SK-N-SH treated with all-trans-retinoic acid at 6 μM for 48 hours (cell line): ENCODE measurements around the gene MTARC2.

Experiments used
- ATAC-seq: fragments of 200-7000 bp; cut with Tn5 transposase; 3 replicates; pipeline ENCODE4 v1.9.1; 2020; ENCODE audit warnings: mild to moderate bottlenecking, moderate library complexity
- ARNTL ChIP-seq: fragments of 450-650 bp; formaldehyde crosslinking; IDR thresholded peaks from 2 replicates; pipeline ENCODE4 v1.5.0; 2020; ENCODE audit warnings: low read depth, mild to moderate bottlenecking, moderate library complexity, borderline replicate concordance
- BACH2 ChIP-seq: fragments of 250-450 bp; sonication (Bioruptor Pico); IDR thresholded peaks from 2 replicates; pipeline ENCODE4 v1.9.0; 2021; ENCODE audit warnings: mild to moderate bottlenecking, borderline replicate concordance
- CSDC2 ChIP-seq: fragments of 250-450 bp; sonication (Bioruptor Pico); IDR thresholded peaks from 2 replicates; pipeline ENCODE4 v1.5.0; 2020; ENCODE audit warnings: mild to moderate bottlenecking, moderate library complexity
- GLIS3 ChIP-seq: fragments of 250-450 bp; sonication (Bioruptor Pico); IDR thresholded peaks from 2 replicates; pipeline ENCODE4 v1.5.0; 2020; ENCODE audit warnings: mild to moderate bottlenecking, moderate library complexity
- ISL1 ChIP-seq: fragments of 250-450 bp; sonication (Bioruptor Pico); IDR thresholded peaks from 2 replicates; pipeline ENCODE4 v2.1.2; 2022; ENCODE audit warnings: mild to moderate bottlenecking, moderate library complexity
- OSR1 ChIP-seq: fragments of 250-450 bp; sonication (Bioruptor Pico); IDR thresholded peaks from 2 replicates; pipeline ENCODE4 v1.8.0; 2022; ENCODE audit warnings: moderate library complexity, mild to moderate bottlenecking, inconsistent platforms
- SNAI2 ChIP-seq: fragments of 250-450 bp; sonication (Bioruptor Pico); IDR thresholded peaks from 2 replicates; pipeline ENCODE4 v1.5.0; 2020; ENCODE audit warnings: mild to moderate bottlenecking, moderate library complexity
- TCF4 ChIP-seq: fragments of 250-450 bp; sonication (Bioruptor Pico); IDR thresholded peaks from 2 replicates; pipeline ENCODE4 v1.8.0; 2021; ENCODE audit warnings: mild to moderate bottlenecking, moderate library complexity, borderline replicate concordance
- TOX ChIP-seq: fragments of 250-450 bp; sonication (Bioruptor Pico); IDR thresholded peaks from 2 replicates; pipeline ENCODE4 v1.8.0; 2021; ENCODE audit warnings: mild to moderate bottlenecking, moderate library complexity, borderline replicate concordance
- ZC3H10 ChIP-seq: fragments of 250-450 bp; sonication (Bioruptor Pico); IDR thresholded peaks from 2 replicates; pipeline ENCODE4 v1.5.1; 2021; ENCODE audit warnings: mild to moderate bottlenecking, moderate library complexity
- ZFP3 ChIP-seq: fragments of 250-450 bp; sonication (Bioruptor Pico); IDR thresholded peaks from 2 replicates; pipeline ENCODE4 v1.5.0; 2020; ENCODE audit warnings: mild to moderate bottlenecking, moderate library complexity
- ZNF70 ChIP-seq: fragments of 450-650 bp; formaldehyde crosslinking; IDR thresholded peaks from 2 replicates; pipeline ENCODE4 v1.5.0; 2020; ENCODE audit warnings: mild to moderate bottlenecking, moderate library complexity
- ZNF8 ChIP-seq: fragments of 450-650 bp; formaldehyde crosslinking; IDR thresholded peaks from 2 replicates; pipeline ENCODE4 v1.5.0; 2020; ENCODE audit warnings: mild to moderate bottlenecking, moderate library complexity
- TF ChIP-seq, protein P1 (sequence below): fragments of 250-450 bp; sonication (Bioruptor Pico); IDR thresholded peaks from 2 replicates; pipeline ENCODE4 v1.5.1; 2021; ENCODE audit warnings: mild to moderate bottlenecking, moderate library complexity
- TF ChIP-seq, protein P2 (sequence below): fragments of 250-450 bp; sonication (Bioruptor Pico); IDR thresholded peaks from 2 replicates; pipeline ENCODE4 v1.8.0; 2020; ENCODE audit warnings: mild to moderate bottlenecking, moderate library complexity, borderline replicate concordance
- TF ChIP-seq, protein P3 (sequence below): fragments of 250-450 bp; sonication (Bioruptor Pico); IDR thresholded peaks from 2 replicates; pipeline ENCODE4 v1.8.0; 2021; ENCODE audit warnings: low read depth, mild to moderate bottlenecking, moderate library complexity, borderline replicate concordance
- TF ChIP-seq, protein P4 (sequence below): fragments of 250-450 bp; sonication (Bioruptor Pico); IDR thresholded peaks from 2 replicates; pipeline ENCODE4 v1.5.0; 2020; ENCODE audit warnings: mild to moderate bottlenecking, moderate library complexity
- TF ChIP-seq, protein P5 (sequence below): fragments of 250-450 bp; sonication (Bioruptor Pico); IDR thresholded peaks from 2 replicates; pipeline ENCODE4 v1.5.1; 2020; ENCODE audit warnings: low read depth, mild to moderate bottlenecking, moderate library complexity

MTARC2 gene

DNA sequence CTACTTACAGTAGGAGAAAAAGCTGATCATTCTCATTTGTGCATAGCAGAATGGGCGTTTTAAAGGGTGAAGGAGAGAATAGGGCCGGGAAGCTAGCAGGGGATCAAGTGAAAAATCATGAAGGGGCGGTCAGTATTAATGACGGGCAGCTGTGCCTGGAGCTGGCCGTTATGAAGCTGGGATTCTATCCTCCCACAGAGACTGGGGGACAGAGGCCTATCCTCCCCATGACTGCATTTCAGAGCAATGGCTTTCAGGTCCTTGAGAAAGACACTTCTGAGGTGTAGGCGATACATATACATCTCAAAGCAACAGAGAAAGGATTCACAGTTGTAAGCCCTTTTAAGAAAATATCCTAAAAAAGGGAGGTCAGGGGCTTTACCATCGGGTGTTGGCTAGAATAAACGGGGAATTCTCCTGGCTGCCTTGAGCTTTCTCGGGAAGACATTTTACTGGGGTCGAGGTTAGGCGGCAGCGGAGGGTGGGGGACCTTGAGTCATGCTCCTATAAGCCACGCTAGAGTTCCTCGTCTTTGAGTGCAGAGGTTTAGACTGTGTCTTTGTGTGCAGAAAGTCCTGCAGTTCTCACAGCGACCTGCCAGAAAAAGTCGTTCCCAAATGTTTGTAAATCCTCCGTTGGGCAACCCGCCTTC, 559 bp upstream of the MTARC2 start (continued):
- TF ChIP-seq, protein P1, sequence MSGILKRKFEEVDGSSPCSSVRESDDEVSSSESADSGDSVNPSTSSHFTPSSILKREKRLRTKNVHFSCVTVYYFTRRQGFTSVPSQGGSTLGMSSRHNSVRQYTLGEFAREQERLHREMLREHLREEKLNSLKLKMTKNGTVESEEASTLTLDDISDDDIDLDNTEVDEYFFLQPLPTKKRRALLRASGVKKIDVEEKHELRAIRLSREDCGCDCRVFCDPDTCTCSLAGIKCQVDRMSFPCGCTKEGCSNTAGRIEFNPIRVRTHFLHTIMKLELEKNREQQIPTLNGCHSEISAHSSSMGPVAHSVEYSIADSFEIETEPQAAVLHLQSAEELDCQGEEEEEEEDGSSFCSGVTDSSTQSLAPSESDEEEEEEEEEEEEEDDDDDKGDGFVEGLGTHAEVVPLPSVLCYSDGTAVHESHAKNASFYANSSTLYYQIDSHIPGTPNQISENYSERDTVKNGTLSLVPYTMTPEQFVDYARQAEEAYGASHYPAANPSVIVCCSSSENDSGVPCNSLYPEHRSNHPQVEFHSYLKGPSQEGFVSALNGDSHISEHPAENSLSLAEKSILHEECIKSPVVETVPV, result no peak

DNA sequence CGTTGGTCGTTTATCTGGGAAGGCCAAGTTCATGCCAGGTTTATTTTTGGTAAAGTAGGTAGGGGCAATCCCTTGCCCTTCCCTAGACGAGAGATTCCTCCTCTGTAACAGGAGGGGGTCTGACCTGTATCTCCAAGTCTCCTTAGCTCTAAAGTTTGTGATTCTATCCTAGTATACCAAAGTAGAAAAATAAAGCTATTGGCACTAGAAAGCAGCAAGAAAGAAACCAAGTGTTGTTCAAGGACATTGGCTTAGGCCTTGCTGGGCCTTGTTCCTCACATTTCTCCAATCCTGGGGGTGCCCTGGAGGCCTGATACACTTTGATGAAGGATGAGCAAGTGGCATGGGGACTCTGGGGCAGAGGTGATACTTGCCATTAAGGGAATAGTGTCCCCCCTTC, 814 bp downstream of the MTARC2 start:
- no peak for TF ChIP-seq TCF4 (CRISPR knock-in tag)
- TF ChIP-seq, protein P2, sequence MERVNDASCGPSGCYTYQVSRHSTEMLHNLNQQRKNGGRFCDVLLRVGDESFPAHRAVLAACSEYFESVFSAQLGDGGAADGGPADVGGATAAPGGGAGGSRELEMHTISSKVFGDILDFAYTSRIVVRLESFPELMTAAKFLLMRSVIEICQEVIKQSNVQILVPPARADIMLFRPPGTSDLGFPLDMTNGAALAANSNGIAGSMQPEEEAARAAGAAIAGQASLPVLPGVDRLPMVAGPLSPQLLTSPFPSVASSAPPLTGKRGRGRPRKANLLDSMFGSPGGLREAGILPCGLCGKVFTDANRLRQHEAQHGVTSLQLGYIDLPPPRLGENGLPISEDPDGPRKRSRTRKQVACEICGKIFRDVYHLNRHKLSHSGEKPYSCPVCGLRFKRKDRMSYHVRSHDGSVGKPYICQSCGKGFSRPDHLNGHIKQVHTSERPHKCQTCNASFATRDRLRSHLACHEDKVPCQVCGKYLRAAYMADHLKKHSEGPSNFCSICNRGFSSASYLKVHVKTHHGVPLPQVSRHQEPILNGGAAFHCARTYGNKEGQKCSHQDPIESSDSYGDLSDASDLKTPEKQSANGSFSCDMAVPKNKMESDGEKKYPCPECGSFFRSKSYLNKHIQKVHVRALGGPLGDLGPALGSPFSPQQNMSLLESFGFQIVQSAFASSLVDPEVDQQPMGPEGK (CRISPR knock-in tag), result no peak
- TF ChIP-seq OSR1 (CRISPR knock-in tag), result no peak
- TF ChIP-seq SNAI2, result no peak
- TF ChIP-seq ZNF70 (CRISPR knock-in tag), result no peak
- TF ChIP-seq, protein P3, sequence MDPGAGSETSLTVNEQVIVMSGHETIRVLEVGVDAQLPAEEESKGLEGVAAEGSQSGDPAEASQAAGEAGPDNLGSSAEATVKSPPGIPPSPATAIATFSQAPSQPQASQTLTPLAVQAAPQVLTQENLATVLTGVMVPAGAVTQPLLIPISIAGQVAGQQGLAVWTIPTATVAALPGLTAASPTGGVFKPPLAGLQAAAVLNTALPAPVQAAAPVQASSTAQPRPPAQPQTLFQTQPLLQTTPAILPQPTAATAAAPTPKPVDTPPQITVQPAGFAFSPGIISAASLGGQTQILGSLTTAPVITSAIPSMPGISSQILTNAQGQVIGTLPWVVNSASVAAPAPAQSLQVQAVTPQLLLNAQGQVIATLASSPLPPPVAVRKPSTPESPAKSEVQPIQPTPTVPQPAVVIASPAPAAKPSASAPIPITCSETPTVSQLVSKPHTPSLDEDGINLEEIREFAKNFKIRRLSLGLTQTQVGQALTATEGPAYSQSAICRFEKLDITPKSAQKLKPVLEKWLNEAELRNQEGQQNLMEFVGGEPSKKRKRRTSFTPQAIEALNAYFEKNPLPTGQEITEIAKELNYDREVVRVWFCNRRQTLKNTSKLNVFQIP (CRISPR knock-in tag), result no peak
- TF ChIP-seq, protein P4, sequence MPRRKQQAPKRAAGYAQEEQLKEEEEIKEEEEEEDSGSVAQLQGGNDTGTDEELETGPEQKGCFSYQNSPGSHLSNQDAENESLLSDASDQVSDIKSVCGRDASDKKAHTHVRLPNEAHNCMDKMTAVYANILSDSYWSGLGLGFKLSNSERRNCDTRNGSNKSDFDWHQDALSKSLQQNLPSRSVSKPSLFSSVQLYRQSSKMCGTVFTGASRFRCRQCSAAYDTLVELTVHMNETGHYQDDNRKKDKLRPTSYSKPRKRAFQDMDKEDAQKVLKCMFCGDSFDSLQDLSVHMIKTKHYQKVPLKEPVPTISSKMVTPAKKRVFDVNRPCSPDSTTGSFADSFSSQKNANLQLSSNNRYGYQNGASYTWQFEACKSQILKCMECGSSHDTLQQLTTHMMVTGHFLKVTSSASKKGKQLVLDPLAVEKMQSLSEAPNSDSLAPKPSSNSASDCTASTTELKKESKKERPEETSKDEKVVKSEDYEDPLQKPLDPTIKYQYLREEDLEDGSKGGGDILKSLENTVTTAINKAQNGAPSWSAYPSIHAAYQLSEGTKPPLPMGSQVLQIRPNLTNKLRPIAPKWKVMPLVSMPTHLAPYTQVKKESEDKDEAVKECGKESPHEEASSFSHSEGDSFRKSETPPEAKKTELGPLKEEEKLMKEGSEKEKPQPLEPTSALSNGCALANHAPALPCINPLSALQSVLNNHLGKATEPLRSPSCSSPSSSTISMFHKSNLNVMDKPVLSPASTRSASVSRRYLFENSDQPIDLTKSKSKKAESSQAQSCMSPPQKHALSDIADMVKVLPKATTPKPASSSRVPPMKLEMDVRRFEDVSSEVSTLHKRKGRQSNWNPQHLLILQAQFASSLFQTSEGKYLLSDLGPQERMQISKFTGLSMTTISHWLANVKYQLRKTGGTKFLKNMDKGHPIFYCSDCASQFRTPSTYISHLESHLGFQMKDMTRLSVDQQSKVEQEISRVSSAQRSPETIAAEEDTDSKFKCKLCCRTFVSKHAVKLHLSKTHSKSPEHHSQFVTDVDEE (CRISPR knock-in tag), result no peak
- no peak for TF ChIP-seq ISL1 (CRISPR knock-in tag)
- TF ChIP-seq, protein P1, result no peak
- TF ChIP-seq ZFP3 (CRISPR knock-in tag), result no peak
- no peak for TF ChIP-seq GLIS3 (CRISPR knock-in tag)
- no peak for TF ChIP-seq ZNF8
- no peak for TF ChIP-seq ZC3H10 (CRISPR knock-in tag)
- no peak for TF ChIP-seq BACH2 (CRISPR knock-in tag)
- no peak for TF ChIP-seq CSDC2 (CRISPR knock-in tag)
- no peak for TF ChIP-seq TOX
- no peak for ATAC-seq

DNA sequence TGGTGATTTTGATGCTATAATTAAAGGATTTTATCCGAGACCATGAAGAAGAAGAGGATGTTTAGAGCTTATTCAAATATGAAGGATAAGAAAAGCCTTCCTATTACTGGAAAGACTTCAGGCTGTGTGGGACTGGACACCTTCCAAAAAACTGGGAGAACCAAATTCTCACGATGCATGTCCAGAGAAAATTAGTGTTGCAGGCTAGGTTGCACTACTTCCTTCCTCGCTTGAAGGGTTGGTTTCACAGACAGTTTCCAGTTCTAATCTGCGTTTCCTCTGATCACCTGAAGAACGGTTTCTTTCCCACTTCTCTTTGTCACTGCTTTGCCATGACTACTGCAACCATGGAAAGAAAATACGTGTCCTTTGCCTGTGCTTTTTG, 2.0 kb downstream of the MTARC2 start:
- ATAC-seq, result no peak
- no peak for TF ChIP-seq CSDC2 (CRISPR knock-in tag)
- TF ChIP-seq ZC3H10 (CRISPR knock-in tag), result no peak
- TF ChIP-seq, protein P2 (CRISPR knock-in tag), result no peak
- TF ChIP-seq ARNTL (CRISPR knock-in tag), result no peak
- TF ChIP-seq, protein P3 (CRISPR knock-in tag), result no peak
- no peak for TF ChIP-seq ZNF8
- no peak for TF ChIP-seq SNAI2
- no peak for TF ChIP-seq TOX
- TF ChIP-seq, protein P1, result no peak
- TF ChIP-seq ZNF70 (CRISPR knock-in tag), result no peak
- TF ChIP-seq, protein P5, sequence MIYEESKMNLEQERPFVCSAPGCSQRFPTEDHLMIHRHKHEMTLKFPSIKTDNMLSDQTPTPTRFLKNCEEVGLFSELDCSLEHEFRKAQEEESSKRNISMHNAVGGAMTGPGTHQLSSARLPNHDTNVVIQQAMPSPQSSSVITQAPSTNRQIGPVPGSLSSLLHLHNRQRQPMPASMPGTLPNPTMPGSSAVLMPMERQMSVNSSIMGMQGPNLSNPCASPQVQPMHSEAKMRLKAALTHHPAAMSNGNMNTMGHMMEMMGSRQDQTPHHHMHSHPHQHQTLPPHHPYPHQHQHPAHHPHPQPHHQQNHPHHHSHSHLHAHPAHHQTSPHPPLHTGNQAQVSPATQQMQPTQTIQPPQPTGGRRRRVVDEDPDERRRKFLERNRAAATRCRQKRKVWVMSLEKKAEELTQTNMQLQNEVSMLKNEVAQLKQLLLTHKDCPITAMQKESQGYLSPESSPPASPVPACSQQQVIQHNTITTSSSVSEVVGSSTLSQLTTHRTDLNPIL, result no peak
